Esophagus squamous epithelium (tissue), 5 donors: ENCODE measurements around the gene C16orf92. TPM values are rescaled to one million over a fixed set of nuclear protein-coding genes. Genes with fewer than 3 reads are reported as not detected.

ENCODE experiments used
- DNase-seq: peaks from one replicate; lab custom pipeline; 2025; lab: John Stamatoyannopoulos, UW
- H3K27ac ChIP-seq, 4 donors: fragments of 200-600 bp; sonication (generic); one replicate each; pipeline ENCODE4 v1.5.1; 2016 to 2019; ENCODE audit warnings: mild to moderate bottlenecking in 1 of 4
- H3K27me3 ChIP-seq, 4 donors: fragments of 200-600 bp; sonication (generic); 1 replicate in 3 of 4; 2 replicates in 1 of 4; pipeline versions ENCODE4 v1.5.1 to v1.6.0; 2017 to 2021; ENCODE audit warnings: antibody characterized with exemption in 1 of 4
- H3K36me3 ChIP-seq, 3 donors: fragments of 200-600 bp; sonication (generic); one replicate each; pipeline ENCODE4 v1.5.1; 2016 to 2019
- H3K4me1 ChIP-seq, 3 donors: fragments of 200-600 bp; sonication (generic); one replicate each; pipeline ENCODE4 v1.5.1; 2017 to 2019
- H3K4me3 ChIP-seq, 4 donors: fragments of 200-600 bp; sonication (generic); 1 replicate in 3 of 4; 2 replicates in 1 of 4; pipeline ENCODE4 v1.5.1; 2016 to 2019; ENCODE audit warnings: mild to moderate bottlenecking in 2 of 4, moderate library complexity in 1 of 4
- H3K9me3 ChIP-seq, 3 donors: fragments of 200-600 bp; sonication (generic); one replicate each; pipeline ENCODE4 v1.5.1; 2016 to 2019
- POLR2A ChIP-seq, 4 donors: fragments of 450-650 bp; IDR thresholded peaks; one replicate each; pipeline ENCODE4 v1.6.1; 2017; ENCODE audit warnings: antibody characterized with exemption in 4 of 4, mild to moderate bottlenecking in 4 of 4, moderate library complexity in 3 of 4
- WGBS, 2 donors: methylation state at CpG; one replicate each; pipeline ENCODE4 v1.1.5; 2018; 5-methylcytosine and 5-hydroxymethylcytosine counted together
- intact Hi-C: fragments of 100-400 bp; cut with DNase I; formaldehyde crosslinking; loops from one replicate; pipeline ENCODE4 v1.15.0; 2022
- total RNA-seq, 4 donors: library from RNA; depleted of rRNA; stranded (reverse); fragments of >200 nt; gene quantifications; one replicate each; pipeline ENCODE4 v1.1.0, GENCODE V29; 2016
- TF ChIP-seq, protein P1 (sequence below), 6 experiments: fragments of 450-650 bp in 4 of 6; fragments of 200-600 bp in 2 of 6; sonication (generic) in 2 of 6; IDR thresholded peaks; one replicate each; pipeline ENCODE4 v1.5.1; 2016 to 2019; ENCODE audit warnings: antibody characterized with exemption in 6 of 6, mild to moderate bottlenecking in 4 of 6, moderate library complexity in 4 of 6
- donor health status: DM: yes; HTN: yes; CAD: no.

The C16orf92 gene
- total RNA-seq, 4 donors from 2014 or later, result not detected

DNA sequence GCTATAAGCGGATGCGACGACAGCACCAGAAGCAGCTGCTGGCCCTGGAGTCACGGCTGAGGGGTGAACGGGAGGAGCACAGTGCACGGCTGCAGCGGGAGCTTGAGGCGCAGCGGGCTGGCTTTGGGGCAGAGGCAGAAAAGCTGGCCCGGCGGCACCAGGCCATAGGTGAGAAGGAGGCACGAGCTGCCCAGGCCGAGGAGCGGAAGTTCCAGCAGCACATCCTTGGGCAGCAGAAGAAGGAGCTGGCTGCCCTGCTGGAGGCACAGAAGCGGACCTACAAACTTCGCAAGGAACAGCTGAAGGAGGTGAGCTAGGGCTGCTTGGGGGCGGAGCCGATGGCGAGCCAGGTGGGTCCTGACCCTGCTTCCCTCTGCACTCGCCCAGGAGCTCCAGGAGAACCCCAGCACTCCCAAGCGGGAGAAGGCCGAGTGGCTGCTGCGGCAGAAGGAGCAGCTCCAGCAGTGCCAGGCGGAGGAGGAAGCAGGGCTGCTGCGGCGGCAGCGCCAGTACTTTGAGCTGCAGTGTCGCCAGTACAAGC is 37.7 kb upstream of the C16orf92 start:
- no peaks in the 10 kb centered on the region for H3K27me3 ChIP-seq
- no peaks in the 10 kb centered on the region for H3K9me3 ChIP-seq
- intact Hi-C loops, result no loop called here
- 94 to 98% methylated on average over 14 to 21 of the region's 28 CpGs for WGBS, 2 donors
- H3K36me3 ChIP-seq, result peaks cover 63 to 100% (median 85%) of the 10 kb centered on the region in 3 donors
- H3K4me3 ChIP-seq, result no peak overlapping the region
- H3K4me1 ChIP-seq, result no peaks in the 10 kb centered on the region
- DNase-seq, result no peak
- TF ChIP-seq, protein P1, sequence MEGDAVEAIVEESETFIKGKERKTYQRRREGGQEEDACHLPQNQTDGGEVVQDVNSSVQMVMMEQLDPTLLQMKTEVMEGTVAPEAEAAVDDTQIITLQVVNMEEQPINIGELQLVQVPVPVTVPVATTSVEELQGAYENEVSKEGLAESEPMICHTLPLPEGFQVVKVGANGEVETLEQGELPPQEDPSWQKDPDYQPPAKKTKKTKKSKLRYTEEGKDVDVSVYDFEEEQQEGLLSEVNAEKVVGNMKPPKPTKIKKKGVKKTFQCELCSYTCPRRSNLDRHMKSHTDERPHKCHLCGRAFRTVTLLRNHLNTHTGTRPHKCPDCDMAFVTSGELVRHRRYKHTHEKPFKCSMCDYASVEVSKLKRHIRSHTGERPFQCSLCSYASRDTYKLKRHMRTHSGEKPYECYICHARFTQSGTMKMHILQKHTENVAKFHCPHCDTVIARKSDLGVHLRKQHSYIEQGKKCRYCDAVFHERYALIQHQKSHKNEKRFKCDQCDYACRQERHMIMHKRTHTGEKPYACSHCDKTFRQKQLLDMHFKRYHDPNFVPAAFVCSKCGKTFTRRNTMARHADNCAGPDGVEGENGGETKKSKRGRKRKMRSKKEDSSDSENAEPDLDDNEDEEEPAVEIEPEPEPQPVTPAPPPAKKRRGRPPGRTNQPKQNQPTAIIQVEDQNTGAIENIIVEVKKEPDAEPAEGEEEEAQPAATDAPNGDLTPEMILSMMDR (IDR thresholded peaks at IDR 0.05), result no peak
- no peak for TF ChIP-seq POLR2A (IDR thresholded peaks at IDR 0.05)
- H3K27ac ChIP-seq, result no peak overlapping the region

DNA sequence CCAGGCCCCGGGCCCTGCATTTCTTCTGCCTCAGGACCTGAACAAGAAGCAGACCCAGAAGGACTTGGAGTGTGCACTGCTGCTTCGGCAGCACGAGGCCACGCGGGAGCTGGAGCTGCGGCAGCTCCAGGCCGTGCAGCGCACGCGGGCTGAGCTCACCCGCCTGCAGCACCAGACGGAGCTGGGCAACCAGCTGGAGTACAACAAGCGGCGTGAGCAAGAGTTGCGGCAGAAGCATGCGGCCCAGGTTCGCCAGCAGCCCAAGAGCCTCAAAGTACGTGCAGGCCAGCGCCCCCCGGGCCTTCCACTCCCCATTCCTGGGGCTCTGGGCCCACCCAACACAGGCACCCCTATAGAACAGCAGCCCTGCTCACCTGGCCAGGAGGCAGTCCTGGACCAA is 36.8 kb upstream of the C16orf92 start:
- WGBS, 2 donors, result 99 to 100% methylated on average over 2 to 11 of the region's 20 CpGs
- TF ChIP-seq POLR2A (IDR thresholded peaks at IDR 0.05), result no peak
- TF ChIP-seq, protein P1 (IDR thresholded peaks at IDR 0.05), result no peak
- intact Hi-C loops, result no loop called here

DNA sequence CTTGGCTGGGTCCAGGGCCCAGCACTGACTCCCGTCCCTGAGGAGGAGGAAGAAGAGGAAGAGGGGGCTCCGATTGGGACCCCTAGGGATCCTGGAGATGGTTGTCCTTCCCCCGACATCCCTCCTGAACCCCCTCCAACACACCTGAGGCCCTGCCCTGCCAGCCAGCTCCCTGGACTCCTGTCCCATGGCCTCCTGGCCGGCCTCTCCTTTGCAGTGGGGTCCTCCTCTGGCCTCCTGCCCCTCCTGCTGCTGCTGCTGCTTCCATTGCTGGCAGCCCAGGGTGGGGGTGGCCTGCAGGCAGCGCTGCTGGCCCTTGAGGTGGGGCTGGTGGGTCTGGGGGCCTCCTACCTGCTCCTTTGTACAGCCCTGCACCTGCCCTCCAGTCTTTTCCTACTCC is 36.1 kb upstream of the C16orf92 start:
- WGBS, 2 donors, result 93 to 100% methylated on average over 1 to 3 of the region's 5 CpGs
- H3K4me1 ChIP-seq, result no peaks in the 10 kb centered on the region
- H3K4me3 ChIP-seq, result no peak overlapping the region
- no peaks in the 10 kb centered on the region for H3K27me3 ChIP-seq
- H3K36me3 ChIP-seq, result peaks cover 56 to 100% (median 82%) of the 10 kb centered on the region in 3 donors
- TF ChIP-seq, protein P1 (IDR thresholded peaks at IDR 0.05), result no peak
- TF ChIP-seq POLR2A (IDR thresholded peaks at IDR 0.05), result no peak
- intact Hi-C loops, result no loop called here
- no peak for DNase-seq
- no peak overlapping the region for H3K27ac ChIP-seq
- no peaks in the 10 kb centered on the region for H3K9me3 ChIP-seq

More for the DNA sequence above, 36.8 kb upstream of the C16orf92 start:
- no peak for DNase-seq
- no peaks in the 10 kb centered on the region for H3K4me1 ChIP-seq
- H3K9me3 ChIP-seq, result no peaks in the 10 kb centered on the region
- no peaks in the 10 kb centered on the region for H3K27me3 ChIP-seq
- peaks cover 63 to 100% (median 86%) of the 10 kb centered on the region in 3 donors for H3K36me3 ChIP-seq
- no peak overlapping the region for H3K27ac ChIP-seq
- H3K4me3 ChIP-seq, result no peak overlapping the region

DNA sequence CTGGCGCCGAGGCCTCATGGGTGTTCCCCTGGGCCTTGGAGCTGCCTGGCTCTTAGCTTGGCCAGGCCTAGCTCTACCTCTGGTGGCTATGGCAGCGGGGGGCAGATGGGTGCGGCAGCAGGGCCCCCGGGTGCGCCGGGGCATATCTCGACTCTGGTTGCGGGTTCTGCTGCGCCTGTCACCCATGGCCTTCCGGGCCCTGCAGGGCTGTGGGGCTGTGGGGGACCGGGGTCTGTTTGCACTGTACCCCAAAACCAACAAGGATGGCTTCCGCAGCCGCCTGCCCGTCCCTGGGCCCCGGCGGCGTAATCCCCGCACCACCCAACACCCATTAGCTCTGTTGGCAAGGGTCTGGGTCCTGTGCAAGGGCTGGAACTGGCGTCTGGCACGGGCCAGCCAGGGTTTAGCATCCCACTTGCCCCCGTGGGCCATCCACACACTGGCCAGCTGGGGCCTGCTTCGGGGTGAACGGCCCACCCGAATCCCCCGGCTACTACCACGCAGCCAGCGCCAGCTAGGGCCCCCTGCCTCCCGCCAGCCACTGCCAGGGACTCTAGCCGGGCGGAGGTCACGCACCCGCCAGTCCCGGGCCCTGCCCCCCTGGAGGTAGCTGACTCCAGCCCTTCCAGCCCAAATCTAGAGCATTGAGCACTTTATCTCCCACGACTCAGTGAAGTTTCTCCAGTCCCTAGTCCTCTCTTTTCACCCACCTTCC is 35.5 kb upstream of the C16orf92 start:
- Histone ChIP-seq H3K9me3 (no peaks in the 10 kb centered on the region), H3K27me3 (no peaks in the 10 kb centered on the region), H3K4me1 (no peaks in the 10 kb centered on the region), H3K27ac (no peak overlapping the region), H3K4me3 (no peak overlapping the region), H3K36me3 (peaks cover 53 to 100% (median 81%) of the 10 kb centered on the region in 3 donors)
- TF ChIP-seq, protein P1 (IDR thresholded peaks at IDR 0.05), result no peak
- TF ChIP-seq POLR2A (IDR thresholded peaks at IDR 0.05), result no peak
- 81 to 92% methylated on average over 3 to 5 of the region's 35 CpGs for WGBS, 2 donors
- intact Hi-C loops, result no loop called here
- DNase-seq, result no peak

DNA sequence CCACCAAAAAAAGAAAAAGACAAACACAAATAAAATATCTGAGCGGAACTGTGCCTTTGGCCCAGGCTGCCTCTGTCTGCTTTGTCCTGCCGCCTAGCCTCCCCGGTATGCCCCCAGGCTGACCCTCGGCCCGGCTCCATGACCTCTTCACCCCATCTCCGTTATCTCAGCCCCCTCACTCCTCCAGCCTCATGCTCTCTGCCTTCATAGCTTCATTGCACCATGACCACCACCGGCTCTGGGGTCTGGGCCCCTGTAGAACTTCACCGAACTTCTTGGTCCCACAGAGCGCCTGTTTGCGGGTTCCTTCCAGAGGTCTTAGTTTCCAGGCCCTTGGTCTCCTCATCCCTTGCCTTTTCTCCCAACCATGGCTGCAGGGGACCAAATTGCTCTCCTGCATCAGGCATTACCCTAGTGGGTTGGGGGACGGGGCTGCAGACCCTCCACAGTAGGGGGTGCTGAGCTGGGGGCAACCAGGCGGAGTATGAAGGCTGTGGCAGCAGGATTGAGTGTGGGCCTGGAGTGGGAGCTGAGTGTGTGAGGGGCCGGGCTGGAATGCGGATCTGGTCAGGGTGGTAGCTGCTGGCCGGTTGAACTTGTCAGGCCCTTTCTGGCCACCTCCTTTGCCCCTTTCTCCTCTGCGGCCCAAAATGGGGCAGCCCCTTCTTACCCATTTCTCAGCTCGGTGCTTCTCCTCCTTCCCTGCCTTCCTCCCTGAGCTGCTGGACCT is 34.5 kb upstream of the C16orf92 start:
- Histone ChIP-seq H3K9me3 (no peaks in the 10 kb centered on the region), H3K27me3 (no peaks in the 10 kb centered on the region), H3K4me3 (no peak overlapping the region), H3K27ac (no peak overlapping the region), H3K36me3 (peaks cover 43 to 100% (median 80%) of the 10 kb centered on the region in 3 donors), H3K4me1 (peaks cover 0 to 5% (median 0%) of the 10 kb centered on the region in 3 donors)
- no peak for TF ChIP-seq POLR2A (IDR thresholded peaks at IDR 0.05)
- TF ChIP-seq, protein P1 (IDR thresholded peaks at IDR 0.05), result no peak
- intact Hi-C loops, result no loop called here
- 83 to 89% methylated on average over 16 of the region's 17 CpGs for WGBS, 2 donors
- no peak for DNase-seq
